Kasumi-1 (cell line): ENCODE measurements around the gene POM121C.
"Not testable (repeated sequence)": the region's sequence is repeated elsewhere in the genome, so short reads cannot be mapped to it uniquely, and the experiment has no call there.

ENCODE experiments used
- DNase-seq, 2 experiments: peaks; one replicate each; lab custom pipeline; 2025; lab: John Stamatoyannopoulos, UW

The POM121C gene

GRCh38 chr7:75393194-75393593, 92.9 kb downstream of the POM121C start:
- DNase-seq: not testable (repeated sequence)

GRCh38 chr7:75374519-75375317, 111.4 kb downstream of the POM121C start:
- DNase-seq: not testable (repeated sequence)

GRCh38 chr7:75374144-75374518, 112.0 kb downstream of the POM121C start:
- DNase-seq: not testable (repeated sequence)

GRCh38 chr7:75367313-75367712, 118.8 kb downstream of the POM121C start:
- DNase-seq: not testable (repeated sequence)
